Neural cell (in vitro differentiated cells): Measurements from ENCODE around the gene MKRN2. TPM values are rescaled to one million over a fixed set of nuclear protein-coding genes. Genes with fewer than 3 reads are reported as not detected.

Experiments
- H2AFZ ChIP-seq: fragments of 200-600, 300-800 bp; sonication (generic), shearing (Covaris generic); 2 replicates; pipeline ENCODE4 v1.6.0; 2014; ENCODE audit warnings: low read depth, mild to moderate bottlenecking, antibody characterized with exemption, low read length, moderate library complexity
- H3F3A ChIP-seq: fragments of 200-600 bp; shearing (Covaris generic); 2 replicates; pipeline ENCODE4 v1.6.1; 2016; ENCODE audit warnings: mild to moderate bottlenecking, moderate library complexity, mixed read lengths, antibody characterized with exemption, low read length; ENCODE audit not compliant: insufficient read depth, poor library complexity, severe bottlenecking
- H3K27ac ChIP-seq: fragments of 200-600, 300-800 bp; sonication (generic), shearing (Covaris generic); 2 replicates; pipeline ENCODE4 v1.5.1; 2014; ENCODE audit warnings: mild to moderate bottlenecking, low read length, moderate library complexity
- H3K27me3 ChIP-seq: fragments of 300-800, 200-600 bp; sonication (generic), shearing (Covaris generic); 2 replicates; pipeline ENCODE4 v1.6.0; 2014; ENCODE audit warnings: mild to moderate bottlenecking, low read depth, low read length, moderate library complexity; ENCODE audit not compliant: insufficient read depth
- H3K36me3 ChIP-seq: fragments of 300-800, 200-600 bp; sonication (generic), shearing (Covaris generic); 2 replicates; pipeline ENCODE4 v1.5.1; 2014; ENCODE audit warnings: mild to moderate bottlenecking, antibody characterized with exemption, low read length, moderate library complexity; ENCODE audit not compliant: insufficient read depth
- H3K4me2 ChIP-seq: fragments of 300-800, 200-600 bp; sonication (generic), shearing (Covaris generic); 2 replicates; pipeline ENCODE4 v1.6.0; 2014; ENCODE audit warnings: mild to moderate bottlenecking, low read length
- H3K4me3 ChIP-seq: fragments of 300-800, 200-600 bp; sonication (generic), shearing (Covaris generic); 2 replicates; pipeline ENCODE4 v1.5.1; 2014; ENCODE audit warnings: mild to moderate bottlenecking, low read length, moderate library complexity
- H3K79me2 ChIP-seq: fragments of 200-600 bp; shearing (Covaris generic); replicated peaks from 2 replicates; pipeline ENCODE4 v1.6.0; 2014; ENCODE audit warnings: mild to moderate bottlenecking, low read length, moderate library complexity; ENCODE audit not compliant: insufficient read depth
- H3K9ac ChIP-seq: fragments of 300-800, 200-600 bp; sonication (generic), shearing (Covaris generic); 2 replicates; pipeline ENCODE4 v1.6.1; 2016; ENCODE audit warnings: mild to moderate bottlenecking, low read length, mixed read lengths
- H3K9me2 ChIP-seq: fragments of 200-600 bp; shearing (Covaris generic); 2 replicates; pipeline ENCODE4 v1.6.1; 2016; ENCODE audit warnings: mild to moderate bottlenecking, low read length, mixed read lengths; ENCODE audit not compliant: insufficient read depth
- H3K9me3 ChIP-seq: fragments of 200-600, 300-800 bp; sonication (generic), shearing (Covaris generic); 2 replicates; pipeline ENCODE4 v1.6.1; 2016; ENCODE audit warnings: mild to moderate bottlenecking, mixed run types, low read length, moderate library complexity, mixed read lengths
- H4K20me1 ChIP-seq: fragments of 200-600 bp; shearing (Covaris generic); 2 replicates; pipeline ENCODE4 v1.6.1; 2016; ENCODE audit warnings: mild to moderate bottlenecking, mixed run types; ENCODE audit not compliant: insufficient read depth
- EP300 ChIP-seq: fragments of 450-650 bp; conservative IDR thresholded peaks from 2 replicates; pipeline ENCODE4 v1.6.1; 2014; ENCODE audit warnings: antibody characterized with exemption, mild to moderate bottlenecking, moderate library complexity; ENCODE audit not compliant: poor library complexity, severe bottlenecking
- EZH2 ChIP-seq: fragments of 200-600, 300-800 bp; shearing (Covaris generic), sonication (generic); IDR thresholded peaks from 2 replicates; pipeline ENCODE4 v1.6.1; 2014; ENCODE audit warnings: antibody characterized with exemption, low read length, borderline replicate concordance, mild to moderate bottlenecking; ENCODE audit not compliant: insufficient read depth, poor library complexity, severe bottlenecking
- MXI1 ChIP-seq: fragments of 450-650 bp; conservative IDR thresholded peaks from 2 replicates; pipeline ENCODE4 v1.6.1; 2014; ENCODE audit warnings: antibody characterized with exemption, mild to moderate bottlenecking; ENCODE audit not compliant: poor library complexity, severe bottlenecking
- POLR2AphosphoS5 ChIP-seq: IDR thresholded peaks from 2 replicates; pipeline ENCODE4 v1.6.1; 2012
- RAD21 ChIP-seq: fragments of 450-650 bp; conservative IDR thresholded peaks from 2 replicates; pipeline ENCODE4 v1.6.1; 2014; ENCODE audit warnings: antibody characterized with exemption, mild to moderate bottlenecking, moderate library complexity
- REST ChIP-seq: IDR thresholded peaks from 2 replicates; pipeline ENCODE4 v1.6.1; 2012; ENCODE audit warnings: borderline replicate concordance
- SMC3 ChIP-seq: fragments of 450-650 bp; conservative IDR thresholded peaks from 2 replicates; pipeline ENCODE4 v1.6.1; 2014; ENCODE audit warnings: antibody characterized with exemption, mild to moderate bottlenecking, moderate library complexity; ENCODE audit not compliant: poor library complexity
- TAF1 ChIP-seq: IDR thresholded peaks from 2 replicates; pipeline ENCODE4 v1.6.1; 2012; ENCODE audit warnings: low read depth
- polyA plus RNA-seq: library from polyadenylated mRNA; depleted of rRNA; stranded (reverse); fragments of >200 nt; gene quantifications from 2 replicates; pipeline ENCODE4 v1.2.3, GENCODE V29; 2014
- TF ChIP-seq, protein P1 (sequence below): fragments of 450-650 bp; IDR thresholded peaks from 2 replicates; pipeline ENCODE4 v1.5.1; 2014; ENCODE audit warnings: antibody characterized with exemption, mild to moderate bottlenecking, moderate library complexity; ENCODE audit not compliant: poor library complexity, severe bottlenecking

MKRN2 gene
- polyA plus RNA-seq, 1 donor from 2014 or later: 47.6 TPM

DNA sequence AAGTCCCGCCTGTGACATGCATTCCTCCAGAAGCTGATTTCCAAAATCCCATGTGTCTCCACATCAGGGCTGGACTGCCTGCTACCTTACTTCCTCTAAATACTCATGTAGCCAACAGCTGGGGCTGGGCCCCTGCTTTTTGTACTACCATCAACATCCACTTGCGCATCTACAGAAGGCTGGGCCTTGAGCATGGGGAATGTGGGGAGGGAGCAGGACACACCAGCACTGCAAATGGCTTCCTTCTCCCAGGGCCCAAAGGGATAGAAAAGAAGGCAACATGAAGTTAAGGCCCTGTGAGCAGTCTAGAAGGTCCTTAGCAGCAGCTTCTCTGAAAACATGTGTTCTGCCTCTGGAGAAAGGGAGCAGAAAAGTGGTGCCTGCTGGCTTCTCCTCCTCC is 27.2 kb downstream of the MKRN2 start:
- H3K27me3 ChIP-seq: no peaks in the 10 kb centered on the region
- peaks cover 27% of the 10 kb centered on the region for H3K36me3 ChIP-seq
- no peaks in the 10 kb centered on the region for H3K9me3 ChIP-seq
- H3K9ac ChIP-seq: no peak overlapping the region
- H3F3A ChIP-seq: no peaks in the 10 kb centered on the region
- TF ChIP-seq SMC3 (no peak), MXI1 (no peak), RAD21 (no peak), REST (no peak), EP300 (no peak), POLR2AphosphoS5 (no peak), EZH2 (no peak), TAF1 (no peak)
- TF ChIP-seq, protein P1, sequence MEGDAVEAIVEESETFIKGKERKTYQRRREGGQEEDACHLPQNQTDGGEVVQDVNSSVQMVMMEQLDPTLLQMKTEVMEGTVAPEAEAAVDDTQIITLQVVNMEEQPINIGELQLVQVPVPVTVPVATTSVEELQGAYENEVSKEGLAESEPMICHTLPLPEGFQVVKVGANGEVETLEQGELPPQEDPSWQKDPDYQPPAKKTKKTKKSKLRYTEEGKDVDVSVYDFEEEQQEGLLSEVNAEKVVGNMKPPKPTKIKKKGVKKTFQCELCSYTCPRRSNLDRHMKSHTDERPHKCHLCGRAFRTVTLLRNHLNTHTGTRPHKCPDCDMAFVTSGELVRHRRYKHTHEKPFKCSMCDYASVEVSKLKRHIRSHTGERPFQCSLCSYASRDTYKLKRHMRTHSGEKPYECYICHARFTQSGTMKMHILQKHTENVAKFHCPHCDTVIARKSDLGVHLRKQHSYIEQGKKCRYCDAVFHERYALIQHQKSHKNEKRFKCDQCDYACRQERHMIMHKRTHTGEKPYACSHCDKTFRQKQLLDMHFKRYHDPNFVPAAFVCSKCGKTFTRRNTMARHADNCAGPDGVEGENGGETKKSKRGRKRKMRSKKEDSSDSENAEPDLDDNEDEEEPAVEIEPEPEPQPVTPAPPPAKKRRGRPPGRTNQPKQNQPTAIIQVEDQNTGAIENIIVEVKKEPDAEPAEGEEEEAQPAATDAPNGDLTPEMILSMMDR: no peak
- H3K27ac ChIP-seq: no peak overlapping the region
- H3K79me2 ChIP-seq: no peaks in the 10 kb centered on the region
- H4K20me1 ChIP-seq: no peaks in the 10 kb centered on the region
- H2AFZ ChIP-seq: no peak overlapping the region
- H3K9me2 ChIP-seq: no peaks in the 10 kb centered on the region
- no peak overlapping the region for H3K4me2 ChIP-seq
- no peak overlapping the region for H3K4me3 ChIP-seq

- no peak overlapping the region for H3K9ac ChIP-seq
- no peak for TF ChIP-seq POLR2AphosphoS5
- no peak for TF ChIP-seq REST
- no peak for TF ChIP-seq TAF1
- TF ChIP-seq EZH2: no peak
- TF ChIP-seq, protein P1: no peak
- no peak for TF ChIP-seq MXI1
- no peak for TF ChIP-seq EP300
- TF ChIP-seq RAD21: no peak
- TF ChIP-seq SMC3: no peak
- no peaks in the 10 kb centered on the region for H3K9me2 ChIP-seq
- no peak overlapping the region for H3K4me2 ChIP-seq
- no peak overlapping the region for H3K27ac ChIP-seq
- H3F3A ChIP-seq: no peaks in the 10 kb centered on the region
- no peaks in the 10 kb centered on the region for H4K20me1 ChIP-seq
- no peaks in the 10 kb centered on the region for H3K79me2 ChIP-seq
- no peak overlapping the region for H2AFZ ChIP-seq
- no peaks in the 10 kb centered on the region for H3K27me3 ChIP-seq
- H3K36me3 ChIP-seq: peaks cover 27% of the 10 kb centered on the region
- no peaks in the 10 kb centered on the region for H3K9me3 ChIP-seq
- no peak overlapping the region for H3K4me3 ChIP-seq
Observed at GRCh38 chr3:12585181-12585580, 28.3 kb downstream of the MKRN2 start.
